Suprapubic skin (tissue), 4 donors: ENCODE measurements around the gene RAB25. TPM values are rescaled to one million over a fixed set of nuclear protein-coding genes. Genes with fewer than 3 reads are reported as not detected.
"Not testable (repeated sequence)": the region's sequence is repeated elsewhere in the genome, so short reads cannot be mapped to it uniquely, and the experiment has no call there.

Source experiments
- DNase-seq, 2 donors: peaks; one replicate each; pipeline ENCODE4 v3.0.0-alpha.2; 2019; ENCODE audit warnings: low spot score in 2 of 2
- H3K27ac ChIP-seq: fragments of 200-600 bp; sonication (generic); one replicate; pipeline ENCODE4 v1.5.1; 2019
- H3K27me3 ChIP-seq: fragments of 200-600 bp; sonication (generic); one replicate; pipeline ENCODE4 v1.5.1; 2019
- H3K36me3 ChIP-seq: fragments of 200-600 bp; sonication (generic); one replicate; pipeline ENCODE4 v1.5.1; 2019
- H3K4me1 ChIP-seq: fragments of 200-600 bp; sonication (generic); one replicate; pipeline ENCODE4 v1.5.1; 2019
- H3K4me3 ChIP-seq: fragments of 200-600 bp; sonication (generic); one replicate; pipeline ENCODE4 v1.5.1; 2019; ENCODE audit warnings: mild to moderate bottlenecking
- H3K9me3 ChIP-seq: fragments of 200-600 bp; sonication (generic); one replicate; pipeline ENCODE4 v1.5.1; 2019
- EP300 ChIP-seq: sonication (generic); formaldehyde crosslinking; IDR thresholded peaks from one replicate; pipeline ENCODE4 v1.6.1; 2017; ENCODE audit warnings: antibody characterized with exemption
- POLR2A ChIP-seq, 2 donors: fragments of 450-650 bp; IDR thresholded peaks; one replicate each; pipeline ENCODE4 v1.6.1; 2017; ENCODE audit warnings: antibody characterized with exemption in 2 of 2, mild to moderate bottlenecking in 2 of 2, moderate library complexity in 2 of 2
- POLR2AphosphoS5 ChIP-seq, 3 donors: sonication (generic); formaldehyde crosslinking; IDR thresholded peaks; one replicate each; pipeline ENCODE4 v1.6.1; 2017; ENCODE audit warnings: antibody characterized with exemption in 3 of 3
- WGBS: methylation state at CpG from one replicate; pipeline ENCODE4 v1.1.5; 2018; 5-methylcytosine and 5-hydroxymethylcytosine counted together
- total RNA-seq, 4 donors: library from RNA; depleted of rRNA; stranded (reverse); fragments of >200 nt; gene quantifications; one replicate each; pipeline ENCODE4 v1.1.0, GENCODE V29; 2016
- TF ChIP-seq, protein P1 (sequence below), 2 donors: fragments of 200-600 bp in 1 of 2; fragments of 450-650 bp in 1 of 2; sonication (generic) in 1 of 2; IDR thresholded peaks; one replicate each; pipeline ENCODE4 v1.5.1; 2016 to 2019; ENCODE audit warnings: antibody characterized with exemption in 2 of 2, mild to moderate bottlenecking in 1 of 2, moderate library complexity in 1 of 2

RAB25 gene
- total RNA-seq, 4 donors from 2014 or later: 150 to 284 (median 205) TPM

DNA sequence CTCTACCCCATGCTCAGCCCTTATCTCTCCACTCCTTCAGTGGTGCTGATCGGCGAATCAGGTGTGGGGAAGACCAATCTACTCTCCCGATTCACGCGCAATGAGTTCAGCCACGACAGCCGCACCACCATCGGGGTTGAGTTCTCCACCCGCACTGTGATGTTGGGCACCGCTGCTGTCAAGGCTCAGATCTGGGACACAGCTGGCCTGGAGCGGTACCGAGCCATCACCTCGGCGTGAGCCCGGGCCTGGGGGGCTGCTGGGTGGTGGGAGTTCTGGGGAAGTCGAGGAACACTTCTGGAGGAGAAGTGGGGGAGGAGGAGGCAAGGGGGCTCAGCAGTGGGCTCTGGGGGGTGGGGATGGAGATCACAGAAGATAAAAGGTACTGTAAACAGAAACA, 4.9 kb downstream of the RAB25 start:
- Histone ChIP-seq H3K9me3 (no peaks in the 10 kb centered on the region), H3K27me3 (no peaks in the 10 kb centered on the region), H3K27ac (no peak overlapping the region), H3K36me3 (peaks cover 19% of the 10 kb centered on the region), H3K4me3 (no peak overlapping the region), H3K4me1 (peaks cover 29% of the 10 kb centered on the region)
- WGBS: 81% methylated on average over 16 of the region's 16 CpGs
- TF ChIP-seq EP300 (no peak), POLR2A (IDR thresholded peaks at IDR 0.05) (no peak), POLR2AphosphoS5 (IDR thresholded peaks at IDR 0.05) (no peak)
- DNase-seq: no peak

DNA sequence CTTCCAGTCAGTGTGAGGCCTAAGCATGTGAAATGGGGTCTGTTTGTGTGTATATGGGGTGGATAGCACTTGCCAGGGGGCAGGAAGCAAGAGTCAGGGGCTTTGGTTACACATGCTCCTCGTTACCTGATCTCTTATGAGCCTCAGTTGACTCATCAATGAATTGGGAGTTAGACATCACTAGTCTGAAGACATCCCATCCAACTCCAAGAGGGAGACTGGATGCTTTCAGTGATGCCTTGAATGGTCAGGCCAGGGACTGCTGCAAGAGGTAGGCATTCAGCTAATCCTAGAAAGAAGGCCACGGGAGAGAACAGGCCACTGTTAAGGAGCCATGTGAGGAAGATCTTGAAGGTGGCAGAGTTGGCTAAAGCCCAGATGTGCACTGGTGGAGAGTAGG, 6.3 kb downstream of the RAB25 start:
- H3K27ac ChIP-seq: no peak overlapping the region
- WGBS: 82% methylated on average over 2 of the region's 2 CpGs
- no peak for DNase-seq
- H3K36me3 ChIP-seq: peaks cover 19% of the 10 kb centered on the region
- no peaks in the 10 kb centered on the region for H3K27me3 ChIP-seq
- H3K9me3 ChIP-seq: no peaks in the 10 kb centered on the region
- no peak for TF ChIP-seq POLR2AphosphoS5 (IDR thresholded peaks at IDR 0.05)
- no peak for TF ChIP-seq EP300
- TF ChIP-seq POLR2A (IDR thresholded peaks at IDR 0.05): no peak
- TF ChIP-seq, protein P1, sequence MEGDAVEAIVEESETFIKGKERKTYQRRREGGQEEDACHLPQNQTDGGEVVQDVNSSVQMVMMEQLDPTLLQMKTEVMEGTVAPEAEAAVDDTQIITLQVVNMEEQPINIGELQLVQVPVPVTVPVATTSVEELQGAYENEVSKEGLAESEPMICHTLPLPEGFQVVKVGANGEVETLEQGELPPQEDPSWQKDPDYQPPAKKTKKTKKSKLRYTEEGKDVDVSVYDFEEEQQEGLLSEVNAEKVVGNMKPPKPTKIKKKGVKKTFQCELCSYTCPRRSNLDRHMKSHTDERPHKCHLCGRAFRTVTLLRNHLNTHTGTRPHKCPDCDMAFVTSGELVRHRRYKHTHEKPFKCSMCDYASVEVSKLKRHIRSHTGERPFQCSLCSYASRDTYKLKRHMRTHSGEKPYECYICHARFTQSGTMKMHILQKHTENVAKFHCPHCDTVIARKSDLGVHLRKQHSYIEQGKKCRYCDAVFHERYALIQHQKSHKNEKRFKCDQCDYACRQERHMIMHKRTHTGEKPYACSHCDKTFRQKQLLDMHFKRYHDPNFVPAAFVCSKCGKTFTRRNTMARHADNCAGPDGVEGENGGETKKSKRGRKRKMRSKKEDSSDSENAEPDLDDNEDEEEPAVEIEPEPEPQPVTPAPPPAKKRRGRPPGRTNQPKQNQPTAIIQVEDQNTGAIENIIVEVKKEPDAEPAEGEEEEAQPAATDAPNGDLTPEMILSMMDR (IDR thresholded peaks at IDR 0.05): no peak
- H3K4me3 ChIP-seq: no peak overlapping the region
- peaks cover 19% of the 10 kb centered on the region for H3K4me1 ChIP-seq

DNA sequence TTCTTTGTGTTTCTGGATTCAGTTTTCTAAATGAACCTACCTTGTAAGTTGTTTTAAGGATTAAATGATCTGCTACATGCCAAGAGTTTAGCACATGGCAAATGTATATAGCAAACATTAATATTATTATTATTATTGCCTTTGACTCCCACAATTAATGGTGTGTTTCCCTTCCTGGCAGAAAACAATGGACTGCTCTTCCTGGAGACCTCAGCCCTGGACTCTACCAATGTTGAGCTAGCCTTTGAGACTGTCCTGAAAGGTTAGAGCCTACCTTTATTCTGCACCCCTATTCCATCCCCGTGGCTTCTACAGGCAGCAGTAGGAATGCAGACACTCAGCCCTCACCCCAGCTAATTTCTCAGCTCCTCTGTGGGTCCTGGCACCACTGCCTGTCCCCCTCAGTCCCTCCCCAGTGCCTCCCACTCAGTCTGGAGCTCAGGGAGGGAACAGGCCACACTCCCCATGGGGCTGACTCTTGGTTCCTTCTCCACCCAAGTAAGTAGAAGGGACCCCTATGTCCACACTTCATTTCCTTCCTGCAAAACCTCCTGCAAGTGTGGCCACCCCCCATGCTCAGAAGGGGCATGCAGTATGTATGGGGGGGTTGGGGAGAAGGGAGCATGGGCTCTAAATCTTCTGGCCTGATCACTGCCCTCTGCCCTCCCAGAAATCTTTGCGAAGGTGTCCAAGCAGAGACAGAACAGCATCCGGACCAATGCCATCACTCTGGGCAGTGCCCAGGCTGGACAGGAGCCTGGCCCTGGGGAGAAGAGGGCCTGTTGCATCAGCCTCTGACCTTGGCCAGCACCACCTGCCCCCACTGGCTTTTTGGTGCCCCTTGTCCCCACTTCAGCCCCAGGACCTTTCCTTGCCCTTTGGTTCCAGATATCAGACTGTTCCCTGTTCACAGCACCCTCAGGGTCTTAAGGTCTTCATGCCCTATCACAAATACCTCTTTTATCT, 8.8 kb downstream of the RAB25 start:
- Histone ChIP-seq H3K4me3 (no peak overlapping the region), H3K9me3 (no peaks in the 10 kb centered on the region), H3K4me1 (peaks cover 7% of the 10 kb centered on the region), H3K27me3 (no peaks in the 10 kb centered on the region), H3K36me3 (peaks cover 19% of the 10 kb centered on the region), H3K27ac (no peak overlapping the region)
- DNase-seq: no peak
- WGBS: 84% methylated on average over 3 of the region's 3 CpGs
- no peak for TF ChIP-seq POLR2A (IDR thresholded peaks at IDR 0.05)
- TF ChIP-seq POLR2AphosphoS5 (IDR thresholded peaks at IDR 0.05): no peak
- TF ChIP-seq, protein P1 (IDR thresholded peaks at IDR 0.05): no peak
- TF ChIP-seq EP300: no peak

DNA sequence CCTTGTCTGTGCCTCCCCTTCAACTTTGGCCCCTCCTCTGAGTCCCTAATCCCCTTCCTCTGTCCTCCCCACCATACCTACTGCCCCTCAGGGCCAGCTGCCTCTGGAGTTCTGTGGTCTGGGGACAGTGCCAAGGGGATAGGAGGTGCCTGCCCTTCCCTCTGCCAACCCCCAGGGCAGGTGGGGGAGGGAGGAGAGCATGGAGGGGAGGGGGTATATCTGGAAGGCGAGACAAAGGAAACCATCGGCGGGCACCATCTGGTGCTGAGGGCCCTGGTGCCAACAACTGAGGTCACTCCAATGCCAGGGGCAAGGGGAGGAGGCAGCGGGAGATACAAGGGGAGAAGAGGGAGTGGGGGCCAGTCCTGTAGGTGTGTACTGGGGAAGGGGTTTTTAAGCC, 9.6 kb downstream of the RAB25 start:
- peaks cover 19% of the 10 kb centered on the region for H3K36me3 ChIP-seq
- WGBS: 47% methylated on average over 4 of the region's 4 CpGs

DNA sequence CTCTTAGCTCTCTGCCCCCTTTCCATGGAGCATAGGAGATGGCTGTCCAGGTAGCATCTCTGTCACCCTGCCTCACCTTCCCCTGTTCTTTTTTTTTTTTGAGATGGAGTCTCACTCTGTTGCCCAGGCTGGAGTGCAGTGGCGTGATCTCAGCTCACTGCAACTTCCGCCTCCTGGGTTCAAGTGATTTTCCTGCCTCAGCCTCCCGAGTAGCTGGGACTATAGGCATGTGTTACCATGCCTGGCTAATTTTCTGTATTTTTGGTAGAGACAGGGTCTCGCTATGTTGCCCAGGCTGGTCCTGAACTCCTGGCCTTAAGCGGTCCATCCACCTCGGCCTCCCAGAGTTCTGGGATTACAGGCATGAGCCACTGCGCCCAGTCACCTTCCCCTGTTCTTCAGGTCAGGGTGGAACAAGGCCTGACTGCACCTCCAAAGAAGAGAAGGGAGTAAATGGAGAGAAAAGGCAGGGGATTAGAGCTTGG, 10.4 kb downstream of the RAB25 start:
- WGBS: 93% methylated on average over 7 of the region's 7 CpGs
- H3K27me3 ChIP-seq, H3K4me3 ChIP-seq, H3K9me3 ChIP-seq, DNase-seq, H3K27ac ChIP-seq: not testable (repeated sequence)
- Histone ChIP-seq H3K4me1 (peaks cover 19% of the 10 kb centered on the region), H3K36me3 (peaks cover 19% of the 10 kb centered on the region)

More for the DNA sequence above, 9.6 kb downstream of the RAB25 start:
- DNase-seq: no peak
- Histone ChIP-seq H3K27me3 (no peaks in the 10 kb centered on the region), H3K4me3 (no peak overlapping the region), H3K9me3 (no peaks in the 10 kb centered on the region), H3K27ac (no peak overlapping the region), H3K4me1 (peaks cover 11% of the 10 kb centered on the region)
- TF ChIP-seq POLR2AphosphoS5 (IDR thresholded peaks at IDR 0.05) (no peak), POLR2A (IDR thresholded peaks at IDR 0.05) (no peak), EP300 (no peak)
- TF ChIP-seq, protein P1 (IDR thresholded peaks at IDR 0.05): no peak

DNA sequence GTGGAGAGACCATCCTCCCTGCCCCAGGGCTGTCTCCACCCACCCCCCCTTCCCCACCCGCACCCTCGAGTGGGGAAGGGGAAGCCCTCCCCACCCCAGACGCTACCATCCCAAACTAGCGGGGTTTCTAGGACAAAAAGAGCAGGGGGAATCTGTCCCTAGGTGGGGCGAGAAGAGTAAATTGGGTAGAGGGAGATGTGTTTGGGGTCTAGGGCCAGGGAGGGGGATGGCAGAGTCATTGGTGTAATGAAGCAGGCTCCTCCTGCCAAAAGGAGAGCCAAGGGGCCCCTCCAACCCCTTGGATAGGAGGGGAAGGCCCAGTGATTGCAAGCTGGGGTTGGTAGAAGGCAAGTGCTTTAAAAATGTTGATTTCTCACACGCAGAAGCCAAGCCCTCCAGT, 11.3 kb downstream of the RAB25 start:
- peaks cover 20% of the 10 kb centered on the region for H3K4me1 ChIP-seq
- no peaks in the 10 kb centered on the region for H3K27me3 ChIP-seq
- no peak for TF ChIP-seq EP300
- TF ChIP-seq POLR2A (IDR thresholded peaks at IDR 0.05): no peak
- TF ChIP-seq, protein P1 (IDR thresholded peaks at IDR 0.05): no peak
- no peak for TF ChIP-seq POLR2AphosphoS5 (IDR thresholded peaks at IDR 0.05)
- no peaks in the 10 kb centered on the region for H3K9me3 ChIP-seq
- 61% methylated on average over 6 of the region's 6 CpGs for WGBS
- H3K27ac ChIP-seq: no peak overlapping the region
- H3K36me3 ChIP-seq: peaks cover 19% of the 10 kb centered on the region
- DNase-seq: no peak
- no peak overlapping the region for H3K4me3 ChIP-seq
